CD14-positive monocyte (primary cell): Measurements from ENCODE around the gene DPM3. TPM values are rescaled to one million over a fixed set of nuclear protein-coding genes. Genes with fewer than 3 reads are reported as not detected.
"Not testable (repeated sequence)": the region's sequence is repeated elsewhere in the genome, so short reads cannot be mapped to it uniquely, and the experiment has no call there.

ENCODE experiments used
- DNase-seq, 3 donors: peaks; one replicate each; pipeline ENCODE4 v3.0.0-alpha.2; 2011 to 2022
- H2AFZ ChIP-seq: 2 replicates; pipeline ENCODE4 v1.6.0; 2012; ENCODE audit warnings: mild to moderate bottlenecking, low read depth, low read length, inconsistent platforms; ENCODE audit not compliant: insufficient read depth, poor library complexity, severe bottlenecking
- H3K27ac ChIP-seq, 2 donors: 1 replicate in 1 of 2; 2 replicates in 1 of 2; pipeline ENCODE4 v1.5.1; 2012 to 2013; ENCODE audit warnings: low read length in 2 of 2, control low read depth in 1 of 2, inconsistent platforms in 1 of 2, low read depth in 1 of 2, mild to moderate bottlenecking in 1 of 2
- H3K27me3 ChIP-seq, 2 donors: one replicate each; pipeline versions ENCODE4 v1.6.0 to v1.6.1; 2011 to 2013; ENCODE audit warnings: low read length in 2 of 2; ENCODE audit not compliant: control insufficient read depth in 2 of 2, insufficient read depth in 2 of 2
- H3K36me3 ChIP-seq, 2 donors: replicated peaks in 1 of 2; 1 replicate in 1 of 2; 2 replicates in 1 of 2; pipeline versions ENCODE4 v1.5.1 to v1.6.1; 2012 to 2013; ENCODE audit warnings: low read length in 2 of 2, control low read depth in 1 of 2, inconsistent platforms in 1 of 2, mild to moderate bottlenecking in 1 of 2; ENCODE audit not compliant: insufficient read depth in 2 of 2, control insufficient read depth in 1 of 2
- H3K4me1 ChIP-seq, 2 donors: 1 replicate in 1 of 2; 2 replicates in 1 of 2; pipeline versions ENCODE4 v1.5.1 to v1.6.1; 2012 to 2013; ENCODE audit warnings: low read length in 2 of 2, control low read depth in 1 of 2, inconsistent platforms in 1 of 2, mild to moderate bottlenecking in 1 of 2, moderate library complexity in 1 of 2; ENCODE audit not compliant: insufficient read depth in 2 of 2, control insufficient read depth in 1 of 2
- H3K4me2 ChIP-seq: replicated peaks from 2 replicates; pipeline ENCODE3; 2012; ENCODE audit warnings: low read length, moderate library complexity, mild to moderate bottlenecking; ENCODE audit not compliant: poor library complexity, severe bottlenecking; ENCODE audit errors: extremely low read depth
- H3K4me3 ChIP-seq, 3 experiments: fragments of 200-600 bp in 1 of 3; sonication (generic) in 1 of 3; replicated peaks in 1 of 3; 1 replicate in 2 of 3; 2 replicates in 1 of 3; pipeline ENCODE4 v1.5.1; 2011 to 2013; ENCODE audit warnings: low read length in 3 of 3, mild to moderate bottlenecking in 3 of 3, control low read depth in 2 of 3, low read depth in 2 of 3, inconsistent platforms in 1 of 3, moderate library complexity in 1 of 3
- H3K79me2 ChIP-seq: 2 replicates; pipeline ENCODE4 v1.6.0; 2012; ENCODE audit warnings: mild to moderate bottlenecking, control low read depth, inconsistent platforms, low read length, moderate library complexity; ENCODE audit not compliant: insufficient read depth
- H3K9ac ChIP-seq: 2 replicates; pipeline ENCODE4 v1.6.0; 2017; ENCODE audit warnings: low read length, mild to moderate bottlenecking; ENCODE audit not compliant: insufficient read depth, poor library complexity, severe bottlenecking
- H3K9me3 ChIP-seq, 2 donors: replicated peaks in 1 of 2; 1 replicate in 1 of 2; 2 replicates in 1 of 2; pipeline versions ENCODE4 v1.5.1 to v1.6.1; 2012 to 2013; ENCODE audit warnings: low read length in 2 of 2, control low read depth in 1 of 2; ENCODE audit not compliant: control insufficient read depth in 1 of 2, insufficient read depth in 1 of 2
- H4K20me1 ChIP-seq: 2 replicates; pipeline ENCODE4 v1.6.0; 2012; ENCODE audit warnings: mild to moderate bottlenecking, low read length, control low read depth, moderate library complexity; ENCODE audit not compliant: insufficient read depth
- H3K27ac Mint-ChIP-seq, 7 donors: one replicate each; pipeline ENCODE4 v1.8.0; 2020; ENCODE audit warnings: mild to moderate bottlenecking in 7 of 7, mixed read lengths in 7 of 7, moderate library complexity in 6 of 7, inconsistent platforms in 2 of 7
- H3K27me3 Mint-ChIP-seq, 3 donors: one replicate each; pipeline ENCODE4 v1.8.0; 2021 to 2022; ENCODE audit warnings: low read depth in 3 of 3, mild to moderate bottlenecking in 3 of 3, mixed read lengths in 3 of 3, moderate library complexity in 3 of 3, inconsistent platforms in 1 of 3
- H3K36me3 Mint-ChIP-seq, 2 donors: one replicate each; pipeline ENCODE4 v1.8.0; 2020; ENCODE audit warnings: mixed read lengths in 2 of 2, inconsistent platforms in 1 of 2, mild to moderate bottlenecking in 1 of 2
- H3K4me1 Mint-ChIP-seq: one replicate; pipeline ENCODE4 v1.8.0; 2020; ENCODE audit warnings: mild to moderate bottlenecking, mixed read lengths
- H3K4me3 Mint-ChIP-seq, 2 donors: one replicate each; pipeline ENCODE4 v1.8.0; 2020; ENCODE audit warnings: mild to moderate bottlenecking in 2 of 2, mixed read lengths in 2 of 2, moderate library complexity in 1 of 2
- H3K9me3 Mint-ChIP-seq, 7 donors: one replicate each; pipeline ENCODE4 v1.8.0; 2020 to 2022; ENCODE audit warnings: mixed read lengths in 7 of 7, mild to moderate bottlenecking in 6 of 7, moderate library complexity in 6 of 7, inconsistent platforms in 2 of 7
- WGBS: methylation state at CpG from one replicate; pipeline ENCODE4 v1.1.5; 2013; ENCODE audit warnings: missing lambda C conversion rate; ENCODE audit not compliant: insufficient coverage; 5-methylcytosine and 5-hydroxymethylcytosine counted together
- intact Hi-C, 2 donors: fragments of 100-400 bp; cut with micrococcal nuclease; formaldehyde crosslinking; loops; one replicate each; pipeline versions ENCODE4 v1.15.0 to v1.15.1; 2023
- polyA minus RNA-seq: library from RNA; depleted of rRNA, polyadenylated mRNA; stranded (reverse); fragments of >200 nt; gene quantifications from 2 replicates; pipeline ENCODE4 v1.2.3, GENCODE V29; 2012
- polyA plus RNA-seq, 3 donors: library from polyadenylated mRNA; depleted of rRNA in 1 of 3; unstranded in 2 of 3; stranded (reverse) in 1 of 3; fragments of 300-500 nt in 2 of 3; fragments of >200 nt in 1 of 3; fragmentation: Illumina TruSeq in 2 of 3; gene quantifications; 1 replicate in 2 of 3; 2 replicates in 1 of 3; pipeline ENCODE4 v1.2.3, GENCODE V29; 2012 to 2021
- total RNA-seq, 12 experiments: library from RNA in 1 of 12; stranded (reverse) in 1 of 12; fragments of 120-200 nt in 1 of 12; gene quantifications; one replicate each; pipeline ENCODE4 v1.2.4 and lab custom pipeline; 2013 to 2026; ENCODE audit warnings: mixed read lengths in 6 of 12, inconsistent platforms in 1 of 12
- TF ChIP-seq, protein P1 (sequence below): fragments of 200-600 bp; IDR thresholded peaks from one replicate; pipeline ENCODE4 v1.8.0; 2022; ENCODE audit warnings: antibody characterized with exemption, mild to moderate bottlenecking

DPM3 gene, protein sequence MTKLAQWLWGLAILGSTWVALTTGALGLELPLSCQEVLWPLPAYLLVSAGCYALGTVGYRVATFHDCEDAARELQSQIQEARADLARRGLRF
- 19.7 TPM for total RNA-seq (2013)
- polyA plus RNA-seq, result 100 to 1,000 TPM in 2 of 3 donors, 10 to 100 TPM in 1; 99.9 to 141 (median 105) TPM
- 40.3 and 51.3 TPM in 2 replicates for polyA minus RNA-seq
- 0.67 to 3.5 (median 2.7) reads per million in 11 experiments for total RNA-seq (lab: John Stamatoyannopoulos, UW)

DNA sequence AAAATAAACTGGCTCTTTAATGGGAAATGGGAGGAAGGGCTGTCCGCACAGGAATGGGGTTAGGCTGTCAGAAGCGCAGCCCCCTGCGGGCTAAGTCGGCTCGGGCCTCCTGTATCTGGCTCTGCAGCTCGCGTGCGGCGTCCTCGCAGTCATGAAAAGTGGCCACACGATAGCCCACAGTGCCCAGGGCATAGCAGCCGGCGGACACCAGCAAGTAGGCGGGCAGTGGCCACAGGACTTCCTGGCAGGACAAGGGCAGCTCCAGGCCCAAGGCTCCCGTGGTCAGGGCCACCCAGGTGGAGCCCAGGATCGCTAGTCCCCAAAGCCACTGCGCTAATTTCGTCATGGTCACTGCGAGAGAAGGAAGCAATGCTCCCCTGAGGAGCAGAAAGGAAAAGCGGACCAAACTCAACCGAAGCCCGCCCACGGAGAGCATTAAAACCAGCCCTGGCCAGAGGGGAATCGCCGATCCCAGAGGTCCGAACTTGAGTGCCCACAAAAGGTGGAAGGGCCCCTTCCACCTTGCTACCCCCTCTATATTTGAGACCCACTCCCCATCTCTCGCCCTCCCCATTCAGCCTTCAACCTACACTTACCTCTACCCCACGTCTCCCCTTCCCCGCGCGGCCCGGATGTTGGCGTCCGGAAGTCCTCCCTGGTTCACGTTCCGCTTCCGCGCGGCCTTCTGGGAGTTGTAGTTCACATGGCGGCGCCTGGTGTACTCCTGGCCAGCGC, at the start of gene DPM3:
Gene DPM3 (minus strand): TSS at position 637 of the 735 bp plus-strand sequence. CDS start 291 bp downstream, at position 346.
- Mint-ChIP-seq H3K4me3 (peak within 1 kb of the TSS; percentile 94 to 98), H3K36me3 (peaks cover 12 to 19% of the 10 kb centered on the region in 2 donors), H3K27me3 (peaks cover 0 to 6% (median under 1%) of the 10 kb centered on the region in 3 donors), H3K27ac (peak within 1 kb of the TSS; percentile 94 to 99 (median 97)), H3K9me3 (peaks cover 3 to 10% (median 7%) of the 10 kb centered on the region in 7 donors), H3K4me1 (peaks cover 38% of the 10 kb centered on the region)
- Histone ChIP-seq H3K4me2 (peak within 1 kb of the TSS; percentile 90), H3K79me2 (peaks cover 36% of the 10 kb centered on the region), H3K27me3 (no peaks in the 10 kb centered on the region), H3K9me3 (peaks cover 0 to 4% of the 10 kb centered on the region in 2 donors), H3K4me3 (peak within 1 kb of the TSS; percentile 83 to 91 (median 90)), H3K27ac (peak within 1 kb of the TSS; percentile 93 to 96), H3K4me1 (peaks cover 25 to 42% of the 10 kb centered on the region in 2 donors), H2AFZ (peak within 1 kb of the TSS; percentile 80), H3K9ac (peak within 1 kb of the TSS; percentile 80), H3K36me3 (peaks cover 0 to 11% of the 10 kb centered on the region in 2 donors), H4K20me1 (peaks cover 7% of the 10 kb centered on the region)
- TF ChIP-seq, protein P1, sequence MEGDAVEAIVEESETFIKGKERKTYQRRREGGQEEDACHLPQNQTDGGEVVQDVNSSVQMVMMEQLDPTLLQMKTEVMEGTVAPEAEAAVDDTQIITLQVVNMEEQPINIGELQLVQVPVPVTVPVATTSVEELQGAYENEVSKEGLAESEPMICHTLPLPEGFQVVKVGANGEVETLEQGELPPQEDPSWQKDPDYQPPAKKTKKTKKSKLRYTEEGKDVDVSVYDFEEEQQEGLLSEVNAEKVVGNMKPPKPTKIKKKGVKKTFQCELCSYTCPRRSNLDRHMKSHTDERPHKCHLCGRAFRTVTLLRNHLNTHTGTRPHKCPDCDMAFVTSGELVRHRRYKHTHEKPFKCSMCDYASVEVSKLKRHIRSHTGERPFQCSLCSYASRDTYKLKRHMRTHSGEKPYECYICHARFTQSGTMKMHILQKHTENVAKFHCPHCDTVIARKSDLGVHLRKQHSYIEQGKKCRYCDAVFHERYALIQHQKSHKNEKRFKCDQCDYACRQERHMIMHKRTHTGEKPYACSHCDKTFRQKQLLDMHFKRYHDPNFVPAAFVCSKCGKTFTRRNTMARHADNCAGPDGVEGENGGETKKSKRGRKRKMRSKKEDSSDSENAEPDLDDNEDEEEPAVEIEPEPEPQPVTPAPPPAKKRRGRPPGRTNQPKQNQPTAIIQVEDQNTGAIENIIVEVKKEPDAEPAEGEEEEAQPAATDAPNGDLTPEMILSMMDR, result no peak
- intact Hi-C loops, result loop anchor here in 1 of 2 donors (5.0 kb wide), 2 partner anchors 32 to 583 kb away; partner anchors contain the start of genes KRTCAP2, TRIM46 and UBE2Q1
- DNase-seq, result peak; percentile 73 to 85 (median 78)
- under 1% methylated on average over 36 of the region's 42 CpGs for WGBS

DNA sequence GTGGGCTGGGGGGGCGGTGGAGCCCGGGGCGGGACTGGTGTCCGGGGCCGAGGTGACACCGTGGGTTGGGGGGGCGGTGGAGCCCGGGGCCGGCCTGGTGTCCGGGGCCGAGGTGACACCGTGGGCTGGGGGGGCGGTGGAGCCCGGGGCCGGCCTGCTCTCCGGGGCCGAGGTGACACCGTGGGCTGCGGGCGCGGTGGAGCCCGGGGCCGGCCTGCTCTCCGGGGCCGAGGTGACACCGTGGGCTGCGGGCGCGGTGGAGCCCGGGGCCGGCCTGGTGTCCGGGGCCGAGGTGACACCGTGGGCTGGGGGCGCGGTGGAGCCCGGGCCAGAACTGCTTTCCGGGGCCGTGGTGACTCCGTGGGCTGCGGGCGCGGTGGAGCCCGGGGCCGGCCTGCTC, 49.6 kb upstream of the DPM3 start:
- H3K4me3 Mint-ChIP-seq, H3K27ac ChIP-seq, DNase-seq, H4K20me1 ChIP-seq, H3K4me3 ChIP-seq, H3K9ac ChIP-seq, intact Hi-C loops, H3K9me3 ChIP-seq, H3K27ac Mint-ChIP-seq, H3K79me2 ChIP-seq, H3K4me2 ChIP-seq, H3K36me3 ChIP-seq, H2AFZ ChIP-seq, H3K27me3 ChIP-seq, H3K36me3 Mint-ChIP-seq, H3K9me3 Mint-ChIP-seq: not testable (repeated sequence)
- WGBS, result 98% methylated on average over 16 of the region's 45 CpGs
- Mint-ChIP-seq H3K4me1 (peaks cover 33% of the 10 kb centered on the region), H3K27me3 (peaks cover 19 to 29% (median 19%) of the 10 kb centered on the region in 3 donors)
- H3K4me1 ChIP-seq, result peaks cover 37 to 40% of the 10 kb centered on the region in 2 donors
